Mucosa of descending colon (tissue), 3 donors: ENCODE measurements around the gene SBK1. TPM values are rescaled to one million over a fixed set of nuclear protein-coding genes. Genes with fewer than 3 reads are reported as not detected.

Source experiments
- ATAC-seq: fragments of 200-7000 bp; cut with Tn5 transposase; one replicate; pipeline ENCODE4 v1.9.1; 2020; ENCODE audit warnings: mild to moderate bottlenecking, moderate library complexity
- DNase-seq, 3 donors: peaks; one replicate each; pipeline ENCODE4 v3.0.0-alpha.2; 2020
- H3K36me3 ChIP-seq: fragments of 200-600 bp; one replicate; pipeline ENCODE4 v1.8.0; 2021; ENCODE audit warnings: low read depth, mild to moderate bottlenecking
- H3K4me1 ChIP-seq: fragments of 200-600 bp; one replicate; pipeline ENCODE4 v1.8.0; 2021; ENCODE audit warnings: low read depth, mild to moderate bottlenecking
- H3K4me3 ChIP-seq: fragments of 200-600 bp; one replicate; pipeline ENCODE4 v1.8.0; 2021; ENCODE audit warnings: mild to moderate bottlenecking
- H3K9me3 ChIP-seq: fragments of 200-600 bp; one replicate; pipeline ENCODE4 v1.8.0; 2021; ENCODE audit warnings: mild to moderate bottlenecking
- CTCF ChIP-seq: fragments of 200-600 bp; IDR thresholded peaks from one replicate; pipeline ENCODE4 v1.8.0; 2022; ENCODE audit warnings: antibody characterized with exemption, mild to moderate bottlenecking
- intact Hi-C, 2 donors: fragments of 100-400 bp; cut with DNase I in 1 of 2; cut with micrococcal nuclease in 1 of 2; formaldehyde crosslinking; loops; one replicate each; pipeline versions ENCODE4 v1.11.0 to v1.11.1; 2022; cut with DNase I, micrococcal nuclease
- total RNA-seq, 3 donors: library from RNA; stranded (reverse); fragmentation: NEBNext Ultra II Directional in 2 of 3; extraction: Animal tissue kit (Norgen Biotek cat#: 25700) in 2 of 3; gene quantifications; one replicate each; pipeline versions ENCODE4 v1.2.1 to v1.2.4, GENCODE V29; 2021 to 2023
- donor health status: DM: no; HTN: no; CAD: no; lungs with moderate emphysema.
- donor health status: DM: no; HTN: no; CAD: no.
- donor health status: DM: no; HTN: yes; CAD: no.

The SBK1 gene
- total RNA-seq, 3 donors from 2014 or later, result 0.28 to 1.8 (median 0.52) TPM

DNA sequence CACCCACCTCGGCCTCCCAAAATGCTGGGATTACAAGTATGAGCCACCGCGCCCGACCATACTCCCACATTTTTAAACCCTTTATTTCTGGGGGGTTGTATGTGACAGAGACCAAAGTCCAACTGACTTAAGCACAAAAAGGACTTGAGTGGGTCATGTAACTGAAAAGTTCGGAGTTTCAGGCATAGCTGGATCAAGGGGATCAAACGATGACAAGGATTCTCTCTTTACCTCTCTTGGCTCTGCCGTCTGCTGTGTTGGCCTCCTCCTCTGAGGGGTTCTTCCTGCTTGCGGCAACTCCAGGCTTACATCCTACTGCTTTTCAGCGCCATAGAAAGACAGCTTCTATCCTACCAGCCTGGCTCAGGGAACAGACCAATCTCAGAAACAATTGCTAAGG is 9.2 kb upstream of the SBK1 start:
- no peak for TF ChIP-seq CTCF

GRCh38 chr16:28283798-28284577 is 8.3 kb upstream of the SBK1 start:
- Histone ChIP-seq H3K9me3 (no peaks in the 10 kb centered on the region), H3K4me3 (no peak overlapping the region), H3K36me3 (no peaks in the 10 kb centered on the region), H3K4me1 (no peaks in the 10 kb centered on the region)
- TF ChIP-seq CTCF, result no peak
- DNase-seq (no peak), ATAC-seq (no peak)
- intact Hi-C loops, result no loop called here

More for the DNA sequence above, 9.2 kb upstream of the SBK1 start:
- no peak overlapping the region for H3K4me3 ChIP-seq
- H3K36me3 ChIP-seq, result no peaks in the 10 kb centered on the region
- no peak for ATAC-seq
- no peak for DNase-seq
- H3K4me1 ChIP-seq, result no peaks in the 10 kb centered on the region
- intact Hi-C loops, result no loop called here
- H3K9me3 ChIP-seq, result no peaks in the 10 kb centered on the region

DNA sequence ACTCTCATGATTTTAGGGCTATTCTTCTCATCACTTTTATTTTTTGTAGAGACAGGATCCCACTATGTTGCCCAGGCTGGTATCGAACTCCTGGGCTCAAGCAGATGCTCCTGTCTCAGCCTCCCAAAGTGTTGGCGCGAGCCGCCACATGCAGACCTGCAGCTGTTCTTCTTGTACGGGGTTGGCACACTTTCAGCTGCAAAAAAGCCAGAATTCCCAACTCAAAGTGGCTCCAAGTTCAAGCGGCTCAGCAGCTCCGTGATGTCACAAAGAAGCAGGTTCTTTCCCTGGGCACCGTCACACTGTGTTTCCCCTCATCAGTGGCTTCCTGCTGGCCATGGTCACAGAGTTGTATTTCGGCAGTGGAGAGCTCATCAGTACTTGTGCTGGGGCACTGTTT is 6.7 kb upstream of the SBK1 start:
- no peak for DNase-seq
- intact Hi-C loops, result no loop called here
- ATAC-seq, result no peak
- no peaks in the 10 kb centered on the region for H3K36me3 ChIP-seq
- no peaks in the 10 kb centered on the region for H3K4me1 ChIP-seq
- TF ChIP-seq CTCF, result no peak
- H3K9me3 ChIP-seq, result no peaks in the 10 kb centered on the region
- H3K4me3 ChIP-seq, result no peak overlapping the region

DNA sequence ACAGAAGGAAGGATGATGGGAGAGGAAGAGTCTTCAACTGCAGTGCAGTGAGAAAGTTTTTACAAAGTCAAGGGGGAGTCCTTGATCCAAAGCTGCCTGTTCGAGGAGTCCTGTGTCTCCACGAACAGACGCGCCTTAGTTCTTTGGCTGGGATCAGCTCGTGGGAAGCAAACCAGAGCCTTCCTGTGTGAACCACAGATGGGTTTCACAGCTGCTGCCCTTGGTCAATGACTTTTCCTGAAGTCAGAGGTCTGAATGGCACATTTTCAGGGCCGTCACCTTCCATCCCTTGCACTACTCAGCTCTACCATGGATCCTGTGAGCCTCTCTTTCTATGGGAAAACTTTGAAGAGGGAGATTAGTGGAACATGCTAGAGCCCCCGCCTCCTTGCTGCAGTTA is 4.2 kb upstream of the SBK1 start:
- TF ChIP-seq CTCF, result no peak
- ATAC-seq, result no peak
- DNase-seq, result no peak
- Histone ChIP-seq H3K4me1 (peaks cover 11% of the 10 kb centered on the region), H3K36me3 (no peaks in the 10 kb centered on the region), H3K4me3 (no peak overlapping the region), H3K9me3 (no peaks in the 10 kb centered on the region)
- intact Hi-C loops, result no loop called here

- no peaks in the 10 kb centered on the region for H3K36me3 ChIP-seq
- no peak for TF ChIP-seq CTCF
- H3K9me3 ChIP-seq, result no peaks in the 10 kb centered on the region
- H3K4me3 ChIP-seq, result no peak overlapping the region
- intact Hi-C loops, result no loop called here
- ATAC-seq (no peak), DNase-seq (no peak)
- H3K4me1 ChIP-seq, result peaks cover 15% of the 10 kb centered on the region
Observed at GRCh38 chr16:28289048-28289447, 3.3 kb upstream of the SBK1 start.
